ENCODE measurements around the gene HK1. TPM values are rescaled to one million over a fixed set of nuclear protein-coding genes. Genes with fewer than 3 reads are reported as not detected.

HK1 gene
- total RNA-seq, 1 experiment from 2014 or later, result 98.8 TPM

- Mint-ChIP-seq H3K4me3 (no peak overlapping the region), H3K27ac (peak overlapping the region in 1 of 3 experiments; percentile 72; a peak in 1 of 7 replicates), H3K36me3 (ENCODE audit: insufficient read depth in 1 of 3, low read depth in 3 of 3) (no peaks in the 10 kb centered on the region), H3K9me3 (peaks cover 0 to 2% of the 10 kb centered on the region in 2 experiments; a peak in 2 of 5 replicates), H3K27me3 (ENCODE audit: low read depth) (no peaks in the 10 kb centered on the region), H3K4me1 (no peaks in the 10 kb centered on the region)
- no peak overlapping the region for H2BK20ac ChIP-seq (ENCODE audit: low read depth, low read length, poor library complexity, severe bottlenecking)
- H3K4ac ChIP-seq (ENCODE audit: low read depth, low read length), result no peak overlapping the region
- WGBS (ENCODE audit: extremely low coverage, insufficient read length, low lambda C conversion rate), result no CpG with 5 or more reads among the region's 24 CpGs
- H4K5ac ChIP-seq (ENCODE audit: insufficient read length, low read depth, low read length), result no peak overlapping the region
- no peak overlapping the region for H4K8ac ChIP-seq (replicated peaks; ENCODE audit: insufficient read length, low read depth, low read length)
- H4K20me1 ChIP-seq (ENCODE audit: control insufficient read depth, insufficient read depth, insufficient read length), result no peaks in the 10 kb centered on the region
- no peaks in the 10 kb centered on the region for H3K9me3 ChIP-seq (ENCODE audit: control insufficient read depth, low read depth, low read length)
- H2BK12ac ChIP-seq (ENCODE audit: insufficient read length, low read depth, low read length), result no peak overlapping the region
- no peak overlapping the region for H2BK5ac ChIP-seq (ENCODE audit: insufficient read length, low read length)
- no peak overlapping the region for H3K23ac ChIP-seq (ENCODE audit: insufficient read length, low read depth, low read length)
- H3K27me3 ChIP-seq (ENCODE audit: insufficient read depth, low read length), result no peaks in the 10 kb centered on the region
- no peaks in the 10 kb centered on the region for H3K79me2 ChIP-seq (ENCODE audit: insufficient read depth, low read length)
- H2BK15ac ChIP-seq (ENCODE audit: low read depth, low read length), result no peak overlapping the region
- no peak overlapping the region for H3K18ac ChIP-seq (ENCODE audit: insufficient read length, low read depth, low read length)
- H2BK120ac ChIP-seq (ENCODE audit: low read depth, low read length, poor library complexity, severe bottlenecking), result no peak overlapping the region
- H2AK5ac ChIP-seq (ENCODE audit: insufficient read length, low read length), result no peak overlapping the region
- no peaks in the 10 kb centered on the region for H3K79me1 ChIP-seq (ENCODE audit: insufficient read depth, low read depth, low read length, poor library complexity, severe bottlenecking)
- H2AFZ ChIP-seq (ENCODE audit: low read length), result no peak overlapping the region
- H3K9ac ChIP-seq (ENCODE audit: extremely low read depth, insufficient read length, low read length), result no peak overlapping the region
- H3K4me2 ChIP-seq (ENCODE audit: insufficient read depth, insufficient read length, low read length), result no peak overlapping the region
- H3K23me2 ChIP-seq (ENCODE audit: insufficient read length, low read depth, low read length, poor library complexity, severe bottlenecking), result no peaks in the 10 kb centered on the region
- TF ChIP-seq CTCF (conservative IDR thresholded peaks at IDR 0.05), result no peak
- H3K14ac ChIP-seq (ENCODE audit: insufficient read depth, low read length), result no peak overlapping the region
- no peak overlapping the region for H3T11ph ChIP-seq (ENCODE audit: low read length)
- no peak overlapping the region for H3K27ac ChIP-seq (ENCODE audit: insufficient read length, low read depth, low read length)
- no peak for DNase-seq
- no peak overlapping the region for H4K91ac ChIP-seq (ENCODE audit: insufficient read length, low read depth, low read length)
- H3K4me1 ChIP-seq (ENCODE audit: insufficient read depth, low read length), result no peaks in the 10 kb centered on the region
- H3K56ac ChIP-seq (ENCODE audit: insufficient read length, low read depth, low read length), result no peak overlapping the region
These were observed 30.1 kb upstream of the HK1 start for GRCh38 chr10:69248117-69248730.

Measured in H9 (cell line).